ENCODE measurements around the gene CLCN2.

CLCN2 gene

GRCh38 chr3:184380627-184381260, 19.3 kb upstream of the CLCN2 start:
- no peak for DNase-seq

- DNase-seq, result peak in 1 of 2 experiments; percentile 49
Observed at GRCh38 chr3:184380185-184380626, 18.8 kb upstream of the CLCN2 start.

- no peak for DNase-seq
Observed at GRCh38 chr3:184379358-184380184, 18.2 kb upstream of the CLCN2 start, which contains the start of gene CHRD. Gene CHRD (plus strand): TSS chr3:184380054. CDS start chr3:184380319, 265 bp downstream.

GRCh38 chr3:184378651-184379357, 17.4 kb upstream of the CLCN2 start:
- no peak for DNase-seq

- peak; percentile 81 to 92 for DNase-seq
Observed at GRCh38 chr3:184377882-184378445, 16.6 kb upstream of the CLCN2 start, which contains the start of gene THPO. Gene THPO (minus strand): TSS chr3:184378207. CDS start chr3:184376259, 1,948 bp downstream.

GRCh38 chr3:184377374-184377773, 16.0 kb upstream of the CLCN2 start:
- no peak for DNase-seq

- DNase-seq, result no peak
Observed at GRCh38 chr3:184375747-184376461, 14.5 kb upstream of the CLCN2 start.

- DNase-seq, result no peak
Observed at GRCh38 chr3:184373422-184373821, 12.0 kb upstream of the CLCN2 start.

GRCh38 chr3:184372911-184373310, 11.5 kb upstream of the CLCN2 start:
- DNase-seq, result no peak

- no peak for DNase-seq
Observed at GRCh38 chr3:184372296-184372821, 11.0 kb upstream of the CLCN2 start.

- DNase-seq, result peak; percentile 65 to 94
Observed at GRCh38 chr3:184371570-184372018, 10.2 kb upstream of the CLCN2 start.

GRCh38 chr3:184368586-184369183, 7.3 kb upstream of the CLCN2 start:
- DNase-seq, result no peak

GRCh38 chr3:184368116-184368515, 6.7 kb upstream of the CLCN2 start:
- no peak for DNase-seq

- no peak for DNase-seq
Observed at GRCh38 chr3:184366619-184367289, 5.3 kb upstream of the CLCN2 start.

- peak; percentile 99 for DNase-seq
Observed at GRCh38 chr3:184362668-184363546, 1.5 kb upstream of the CLCN2 start.

- peak; percentile 71 to 80 for DNase-seq
Observed at GRCh38 chr3:184361932-184362667, 695 bp upstream of the CLCN2 start.

GRCh38 chr3:184360929-184361531, 375 bp downstream of the CLCN2 start:
- DNase-seq, result peak in 1 of 2 experiments; percentile 50

- DNase-seq, result no peak
Observed at GRCh38 chr3:184360070-184360928, 1.1 kb downstream of the CLCN2 start.

Measured in NCI-H524 (cell line).